GM21360 (cell line): Measurements from ENCODE around the gene ZFYVE9.

Experiments used
- ATAC-seq: cut with Tn5 transposase; IDR thresholded peaks from one replicate; pipeline ENCODE4 v1.9.1; 2021; ENCODE audit warnings: mild to moderate bottlenecking, moderate library complexity; ENCODE audit not compliant: unreplicated experiment

Gene ZFYVE9

DNA sequence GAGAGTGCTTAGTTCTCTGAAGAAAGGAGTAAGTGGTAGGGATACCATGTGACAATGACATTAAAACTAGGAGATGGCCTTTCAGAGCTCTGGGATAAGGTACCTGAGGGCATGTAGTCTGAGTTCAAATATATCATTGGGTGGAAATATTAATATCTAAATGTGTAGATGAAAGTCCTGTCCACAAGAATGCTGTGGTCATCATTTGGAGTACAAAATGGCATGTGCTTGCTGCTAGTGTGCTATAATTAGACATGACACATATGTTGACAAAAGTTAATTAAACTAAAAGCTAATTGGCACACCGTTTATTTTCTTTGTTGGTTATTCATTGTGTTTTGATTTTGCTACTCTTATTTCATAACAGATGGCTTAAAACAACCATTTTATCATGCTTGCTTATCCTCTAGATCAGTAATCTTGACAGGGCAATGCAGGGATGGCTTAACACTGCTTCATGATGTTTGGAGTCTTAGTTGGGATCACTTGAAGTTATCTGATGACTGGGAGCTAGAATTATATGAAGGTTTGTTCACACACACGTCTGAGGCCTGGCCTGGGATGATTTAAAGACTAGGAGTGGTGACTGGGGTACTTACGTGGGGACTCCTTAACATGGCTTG lies 193.1 kb downstream of the ZFYVE9 start:
- no peak for ATAC-seq

DNA sequence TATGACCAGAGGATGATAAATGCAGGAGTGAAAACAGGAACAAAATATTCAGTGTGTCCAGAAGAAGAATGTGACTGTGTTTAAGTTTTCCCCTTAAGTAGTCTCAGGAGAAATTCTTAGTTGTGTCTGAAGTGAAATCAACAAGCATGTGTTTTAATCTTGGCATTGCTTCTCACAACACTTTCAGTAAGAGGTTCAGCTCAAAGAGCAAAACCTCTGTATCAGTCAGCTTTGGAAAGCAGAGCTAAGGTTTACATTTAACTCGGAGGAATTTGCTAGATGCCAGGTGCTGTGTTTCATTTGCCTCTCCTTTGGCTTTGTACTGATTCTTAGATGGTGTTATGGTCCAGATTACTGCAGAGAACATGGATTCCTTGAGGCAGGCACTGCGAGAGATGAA lies 195.6 kb downstream of the ZFYVE9 start:
- ATAC-seq, result no peak

DNA sequence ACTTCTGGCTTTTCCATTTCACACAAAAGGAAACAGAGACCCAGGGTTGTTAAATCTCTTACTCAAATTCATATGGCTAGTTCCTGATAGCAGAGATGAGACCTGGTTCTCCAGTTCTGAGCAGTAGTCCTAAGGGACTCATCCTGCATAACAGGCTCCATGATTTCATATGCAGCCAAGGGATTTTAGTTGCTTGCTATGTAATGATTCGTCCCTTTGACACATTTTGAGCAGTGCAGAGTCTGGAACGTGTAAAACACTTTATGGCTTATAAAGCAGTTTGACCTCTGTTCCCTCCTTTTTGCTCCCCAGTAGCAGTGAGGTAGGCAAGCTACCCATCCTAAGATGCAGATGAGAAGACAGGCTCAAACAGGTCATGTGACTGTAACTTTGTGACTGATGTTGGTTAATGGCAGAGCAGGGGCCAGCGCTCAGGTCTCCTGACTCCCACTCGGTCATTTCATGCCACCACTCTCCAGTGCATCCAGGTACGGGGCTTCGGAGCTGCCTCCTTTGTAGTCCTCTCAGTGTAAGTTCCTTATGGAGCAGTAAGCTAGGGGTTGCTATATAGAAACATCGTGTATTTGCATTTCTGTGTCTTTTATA lies 199.9 kb downstream of the ZFYVE9 start:
- no peak for ATAC-seq

DNA sequence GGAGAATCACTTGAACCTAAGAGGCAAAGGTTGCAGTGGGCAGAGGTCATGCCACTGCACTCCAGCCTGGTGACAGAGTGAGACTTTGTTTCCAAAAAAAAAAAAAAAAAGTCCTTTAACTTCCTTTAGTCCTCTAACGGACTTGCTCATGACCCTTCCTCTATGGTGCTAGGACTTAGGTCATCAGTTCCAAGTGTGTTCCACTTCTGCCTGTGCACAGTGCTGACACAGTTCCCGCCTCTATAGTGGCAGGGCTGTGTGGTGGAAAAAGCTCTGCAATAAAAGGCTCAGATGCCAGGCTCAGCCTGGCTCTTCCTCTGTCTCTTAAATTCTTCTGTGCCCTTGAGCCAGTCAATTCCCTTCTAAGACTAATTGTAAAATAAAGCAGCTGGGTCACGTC lies 202.1 kb downstream of the ZFYVE9 start:
- no peak for ATAC-seq

GRCh38 chr1:52345252-52345651 lies 203.4 kb downstream of the ZFYVE9 start:
- ATAC-seq, result no peak

- no peak for ATAC-seq
These were observed 204.8 kb downstream of the ZFYVE9 start for GRCh38 chr1:52346653-52347052.

DNA sequence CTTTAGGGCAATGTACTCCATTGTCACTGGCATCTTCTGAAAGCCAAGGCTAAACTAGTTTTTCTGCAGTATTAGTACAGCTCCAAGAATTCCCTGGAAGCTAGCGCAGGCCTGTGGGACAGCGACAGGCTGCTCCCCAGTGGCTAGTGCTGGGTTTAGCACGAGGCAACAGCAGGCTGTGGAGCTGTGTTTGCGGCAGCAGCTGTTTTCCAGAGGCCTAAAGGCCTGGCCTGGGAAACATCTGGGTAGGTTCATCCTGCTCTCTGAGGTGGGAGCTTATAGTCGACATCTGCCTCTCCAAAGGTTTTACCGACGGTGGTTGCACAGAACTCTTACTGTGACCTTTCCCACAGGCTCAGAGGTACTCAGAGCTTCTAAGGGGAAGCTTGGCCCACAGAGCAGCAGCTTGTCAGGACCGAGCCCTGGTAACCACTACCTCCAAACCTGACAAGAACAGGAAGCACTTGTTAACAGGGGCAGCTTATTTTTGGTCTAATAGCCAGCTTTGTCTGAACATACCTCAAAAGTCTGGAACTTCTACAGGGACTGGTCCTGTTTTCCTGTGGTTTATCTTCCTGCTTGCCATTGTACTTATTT lies 206.9 kb downstream of the ZFYVE9 start:
- ATAC-seq, result no peak

- no peak for ATAC-seq
These were observed 210.8 kb downstream of the ZFYVE9 start for GRCh38 chr1:52352690-52353089.

- no peak for ATAC-seq
These were observed 213.5 kb downstream of the ZFYVE9 start for GRCh38 chr1:52355436-52355835.

DNA sequence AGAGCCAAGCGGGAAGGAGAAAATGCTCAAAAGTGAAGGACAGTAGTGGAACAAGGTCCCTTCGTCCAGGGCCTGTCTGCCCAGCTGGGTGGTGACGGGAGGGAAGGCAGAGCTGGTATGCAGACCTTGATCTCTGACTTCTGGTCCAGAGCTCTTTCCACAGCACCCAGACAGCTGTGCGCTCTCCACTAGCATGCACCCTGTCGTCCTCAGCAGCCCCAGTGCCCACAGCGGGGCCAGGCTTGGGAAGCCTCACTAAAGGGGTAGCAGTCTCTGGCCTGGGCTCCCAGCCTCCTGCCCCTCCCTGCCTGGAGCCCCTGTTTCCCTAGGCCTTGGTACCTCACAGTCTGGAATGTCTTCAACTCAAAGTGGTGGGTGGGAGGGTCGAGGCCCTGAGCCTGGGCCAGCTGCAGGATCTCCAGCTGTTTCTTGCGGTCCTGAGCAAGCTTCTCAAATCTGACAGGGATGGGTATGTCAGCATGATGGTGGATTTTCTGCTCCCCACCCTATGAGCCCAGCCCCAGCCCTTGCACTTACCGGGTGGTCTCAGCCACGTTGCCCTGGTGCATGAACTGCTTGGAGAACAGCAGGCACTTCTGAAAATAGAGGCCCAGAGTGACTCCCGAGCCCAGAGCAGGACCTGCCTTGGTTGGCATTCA lies 214.1 kb downstream of the ZFYVE9 start:
- ATAC-seq, result no peak

- ATAC-seq, result no peak
These were observed 215.0 kb downstream of the ZFYVE9 start for GRCh38 chr1:52356818-52357355.

DNA sequence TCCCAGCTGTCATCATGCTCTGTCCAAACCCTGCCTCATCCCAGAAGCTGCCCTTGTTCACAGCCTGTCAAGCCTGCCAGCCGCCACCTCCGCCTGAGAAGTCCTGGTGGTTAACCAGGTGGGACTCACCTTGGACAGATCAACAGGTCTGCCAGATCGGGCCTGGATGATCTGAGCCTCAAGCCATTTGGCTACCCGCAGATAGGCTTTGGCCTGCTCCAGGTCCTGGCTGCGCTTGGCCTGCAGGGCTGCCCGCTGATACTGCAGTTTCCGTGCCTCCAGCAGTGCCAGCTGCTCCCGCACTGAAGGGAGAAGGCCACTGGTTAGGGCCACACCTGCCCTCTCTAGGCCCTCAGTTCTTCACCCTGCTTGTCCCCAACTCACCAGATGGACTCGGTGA lies 215.5 kb downstream of the ZFYVE9 start:
- ATAC-seq, result no peak

DNA sequence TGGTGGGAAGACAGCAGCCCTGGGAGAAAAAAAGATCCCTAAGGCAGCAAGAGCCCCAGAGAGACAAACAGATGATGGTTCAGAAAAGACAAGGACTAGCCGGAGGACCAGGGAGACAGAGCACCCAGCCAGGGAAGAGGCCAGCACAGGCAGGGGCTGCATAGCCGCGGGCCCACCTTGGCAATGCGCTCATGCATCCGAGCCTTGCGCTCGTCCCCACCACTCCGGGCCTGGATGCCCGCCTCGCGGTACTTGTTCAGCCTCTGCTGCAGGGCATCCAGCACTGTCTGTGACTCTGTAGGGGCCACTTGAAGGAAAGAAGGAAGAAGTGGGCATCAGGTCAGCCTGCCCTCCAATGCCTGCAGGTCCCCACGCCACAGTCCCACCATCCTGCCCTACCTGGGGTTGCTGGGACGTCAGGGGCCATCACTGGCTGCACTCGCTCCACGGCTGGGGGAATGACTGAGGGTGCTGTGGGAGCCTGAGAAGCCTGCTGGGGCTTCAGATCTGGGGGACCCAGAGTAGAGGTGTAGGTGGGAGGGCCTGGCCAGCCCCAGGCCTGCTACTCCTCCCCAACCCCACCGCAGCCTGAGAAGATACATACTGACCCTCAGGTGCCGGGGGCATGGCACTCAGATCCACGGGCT lies 217.1 kb downstream of the ZFYVE9 start:
- ATAC-seq, result no peak

- no peak for ATAC-seq
These were observed 218.0 kb downstream of the ZFYVE9 start for GRCh38 chr1:52359676-52360594.

DNA sequence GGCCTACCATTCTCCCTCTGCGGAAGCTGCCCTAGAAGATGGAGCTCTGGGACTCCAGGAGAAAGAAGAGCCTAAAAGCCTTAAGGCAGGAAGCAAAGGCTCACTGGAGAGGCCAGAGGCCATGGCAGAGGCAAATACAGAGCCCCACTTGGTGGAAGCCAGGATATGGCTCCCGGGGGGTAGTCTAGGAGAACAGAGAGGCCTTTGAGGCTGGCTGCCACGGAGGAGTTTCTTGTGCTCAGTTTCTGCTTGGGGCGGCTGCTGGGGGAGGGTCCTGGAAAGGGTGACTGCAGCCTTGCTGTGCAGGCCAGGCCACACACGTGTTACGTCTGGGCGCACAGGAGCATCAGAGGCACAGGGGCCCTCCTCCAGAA lies 218.7 kb downstream of the ZFYVE9 start:
- no peak for ATAC-seq

DNA sequence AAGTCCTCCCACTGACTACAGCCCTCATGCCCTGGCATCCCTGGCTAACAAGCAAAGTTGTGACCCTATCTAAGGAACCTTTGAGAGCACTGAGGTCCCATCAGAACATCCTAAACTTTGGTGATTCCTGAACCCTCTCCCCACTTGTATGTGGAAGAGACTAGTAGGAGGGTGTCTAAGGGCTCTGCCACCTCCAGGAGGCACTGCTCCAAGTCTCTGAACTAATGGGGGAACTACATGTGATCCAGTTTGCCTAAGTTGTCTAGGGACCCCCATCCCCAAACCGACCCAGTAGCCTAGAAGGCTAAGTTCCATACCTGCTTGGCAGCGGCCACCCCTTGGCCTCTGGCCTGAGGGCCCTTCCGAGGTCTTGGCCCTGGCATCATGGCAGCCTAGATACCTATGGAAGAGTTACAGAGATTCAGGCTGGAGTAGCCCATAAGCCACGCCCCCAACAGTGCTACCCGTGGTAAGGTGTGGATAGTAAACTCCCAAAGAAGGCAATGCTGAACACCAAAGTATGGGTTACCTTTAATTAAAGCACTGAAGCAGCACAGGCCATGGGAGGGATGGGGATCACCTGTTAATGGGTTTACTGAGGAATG lies 222.4 kb downstream of the ZFYVE9 start:
- ATAC-seq, result no peak

DNA sequence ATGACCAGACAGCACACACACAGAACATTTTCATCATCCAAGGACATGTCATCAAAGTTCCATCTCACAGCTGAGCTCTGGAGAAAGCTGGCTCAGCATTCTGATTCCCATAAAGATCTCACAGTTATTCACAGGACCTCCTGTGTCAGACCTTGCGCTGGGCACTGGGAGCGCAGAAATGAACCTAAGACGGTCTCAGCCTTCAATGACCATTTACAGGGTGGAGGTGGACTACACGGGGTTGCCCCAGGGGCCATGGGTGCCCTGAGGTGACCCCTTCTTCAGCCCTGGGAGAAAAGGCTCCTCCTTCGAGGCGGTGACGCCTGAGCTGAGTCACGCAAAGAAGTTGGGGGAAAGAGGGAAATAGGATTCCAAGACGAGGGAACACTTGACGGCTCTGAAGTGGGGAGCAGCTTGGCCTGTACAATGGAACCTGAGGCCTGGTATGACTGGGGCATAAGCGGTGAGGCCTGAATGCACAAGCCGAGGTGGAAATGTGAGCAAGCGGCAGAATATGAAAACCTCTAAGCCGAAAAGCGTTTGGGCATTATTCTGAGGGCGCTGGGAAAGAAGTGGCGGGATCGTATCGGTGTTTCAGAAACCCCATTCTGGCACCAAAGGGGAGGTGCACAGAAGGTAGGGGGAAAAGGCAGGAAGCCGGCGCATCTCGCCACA lies 223.3 kb downstream of the ZFYVE9 start:
- ATAC-seq, result no peak

GRCh38 chr1:52365746-52366516 lies 224.0 kb downstream of the ZFYVE9 start, which contains the start of gene CC2D1B:
Gene CC2D1B (minus strand): TSS chr1:52366205. CDS start chr1:52364620, 1,585 bp downstream.
- peak; percentile 93 for ATAC-seq

- no peak for ATAC-seq
These were observed 224.6 kb downstream of the ZFYVE9 start for GRCh38 chr1:52366517-52366827.
